GM19452 (cell line): ENCODE data around the gene PFKL.

Experiments
- ATAC-seq: cut with Tn5 transposase; IDR thresholded peaks from one replicate; pipeline ENCODE4 v1.9.1; 2021; ENCODE audit not compliant: unreplicated experiment

Gene PFKL

GRCh38 chr21:44299458-44300261 lies at the start of gene PFKL:
Gene PFKL, plus strand, starts transcription at chr21:44300053. Its CDS starts 53 bp downstream, at chr21:44300106.
- ATAC-seq: peak; percentile 58

DNA sequence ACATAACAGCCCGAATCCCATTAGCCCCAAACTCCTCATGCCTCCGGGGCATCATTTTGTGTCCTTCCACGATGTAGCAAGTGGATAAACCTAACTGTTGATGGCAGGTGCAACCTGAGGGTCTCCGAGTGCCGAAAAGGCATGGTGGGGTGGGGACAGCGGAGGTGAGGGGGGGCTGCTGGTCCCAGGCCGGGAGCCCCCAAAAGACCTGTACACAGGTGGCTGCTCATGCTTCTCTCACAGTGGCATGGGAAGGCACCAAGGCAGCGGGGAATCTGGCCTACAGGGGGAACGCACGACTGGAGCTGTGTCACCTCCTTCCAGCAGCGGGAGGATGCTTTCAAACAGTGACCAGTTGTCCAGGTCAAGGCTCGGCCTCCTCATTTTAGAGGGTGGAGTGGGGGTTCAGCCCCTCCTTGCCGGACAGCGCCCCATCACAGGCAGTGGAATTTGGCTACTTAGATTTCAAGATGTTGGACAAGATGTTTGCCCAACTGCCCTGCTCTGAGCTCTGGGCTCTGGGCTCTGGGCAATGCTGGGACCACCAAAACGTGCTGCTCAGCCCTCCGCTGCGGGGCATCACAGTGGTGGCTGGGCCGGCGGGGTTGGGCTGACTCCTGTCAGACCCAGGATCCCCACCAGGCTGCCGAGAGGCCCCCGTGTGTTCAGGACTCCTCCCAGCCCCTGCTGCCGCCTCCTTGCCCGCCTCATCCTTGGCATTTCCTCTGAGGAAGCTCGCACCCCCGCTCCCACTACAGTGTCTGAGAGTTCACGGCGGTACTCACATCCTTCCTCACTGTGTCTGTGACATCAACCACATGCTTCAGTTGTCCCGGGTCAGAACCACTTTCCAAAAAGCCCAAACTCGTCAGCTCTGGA lies 45.8 kb upstream of the PFKL start:
- no peak for ATAC-seq

GRCh38 chr21:44255511-44255981 lies 44.3 kb upstream of the PFKL start:
- ATAC-seq: no peak

DNA sequence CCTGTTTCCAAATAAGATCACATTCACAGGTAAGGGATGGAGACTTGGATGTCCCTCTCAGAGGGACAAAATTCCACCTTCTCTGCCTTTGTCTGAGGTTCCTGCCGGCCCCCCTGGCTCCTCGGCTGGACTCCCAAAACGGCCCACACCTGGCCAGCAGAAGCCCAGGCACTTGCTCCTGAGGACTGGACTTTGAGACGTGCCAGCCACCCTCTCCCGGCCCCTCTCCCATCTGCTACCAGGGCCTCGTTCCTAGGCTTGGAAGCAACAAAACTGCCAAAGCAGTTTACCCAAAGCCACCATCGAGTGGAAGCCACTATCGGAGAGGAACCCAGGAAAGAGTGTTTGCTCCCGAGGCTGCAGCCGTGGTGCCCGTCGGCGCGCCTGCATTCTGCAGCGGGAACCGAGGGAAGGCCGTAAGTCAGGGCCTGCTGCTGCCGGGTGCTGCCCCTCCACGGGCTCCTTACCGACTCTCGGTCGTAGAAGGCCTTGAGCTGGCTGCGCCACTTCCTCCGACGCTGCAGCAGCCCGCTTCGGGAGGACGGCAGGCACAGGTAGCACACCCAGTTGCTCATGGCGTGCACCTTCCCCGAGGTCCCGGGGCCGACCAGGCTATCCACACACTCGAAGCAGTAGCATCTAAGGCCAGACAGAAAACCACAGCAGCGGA lies 41.7 kb upstream of the PFKL start:
- no peak for ATAC-seq

DNA sequence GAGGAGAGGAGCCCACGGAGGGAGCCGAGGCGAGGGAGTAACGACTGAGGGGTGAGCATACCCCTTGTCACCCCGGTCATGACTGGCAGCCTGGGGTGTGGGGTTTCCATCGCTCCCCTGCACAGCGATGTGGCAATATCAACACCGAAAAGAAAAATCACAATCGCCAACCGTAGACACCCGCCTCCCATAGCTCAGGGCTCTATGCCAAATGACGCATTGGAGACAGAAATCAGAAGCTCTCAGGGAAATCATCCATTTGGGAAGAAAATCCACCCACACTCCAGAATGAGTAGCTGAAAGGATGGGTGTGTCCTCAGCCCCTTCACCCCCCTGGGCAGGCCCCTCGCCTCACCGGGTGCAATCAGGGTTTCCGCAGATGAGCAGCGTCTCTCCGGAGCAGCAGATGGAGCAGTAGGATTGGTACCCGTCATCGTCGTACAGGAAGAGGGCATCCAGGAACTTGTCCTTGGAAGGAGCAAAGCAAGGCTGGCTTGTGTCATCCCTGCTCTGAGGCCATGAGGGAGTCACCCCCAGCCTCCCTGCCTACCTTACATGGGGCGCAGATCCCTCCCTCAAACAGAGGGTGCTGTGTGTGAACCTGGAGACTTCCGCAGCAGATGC lies 40.7 kb upstream of the PFKL start:
- no peak for ATAC-seq

GRCh38 chr21:44260066-44260465 lies 39.8 kb upstream of the PFKL start:
- ATAC-seq: no peak

DNA sequence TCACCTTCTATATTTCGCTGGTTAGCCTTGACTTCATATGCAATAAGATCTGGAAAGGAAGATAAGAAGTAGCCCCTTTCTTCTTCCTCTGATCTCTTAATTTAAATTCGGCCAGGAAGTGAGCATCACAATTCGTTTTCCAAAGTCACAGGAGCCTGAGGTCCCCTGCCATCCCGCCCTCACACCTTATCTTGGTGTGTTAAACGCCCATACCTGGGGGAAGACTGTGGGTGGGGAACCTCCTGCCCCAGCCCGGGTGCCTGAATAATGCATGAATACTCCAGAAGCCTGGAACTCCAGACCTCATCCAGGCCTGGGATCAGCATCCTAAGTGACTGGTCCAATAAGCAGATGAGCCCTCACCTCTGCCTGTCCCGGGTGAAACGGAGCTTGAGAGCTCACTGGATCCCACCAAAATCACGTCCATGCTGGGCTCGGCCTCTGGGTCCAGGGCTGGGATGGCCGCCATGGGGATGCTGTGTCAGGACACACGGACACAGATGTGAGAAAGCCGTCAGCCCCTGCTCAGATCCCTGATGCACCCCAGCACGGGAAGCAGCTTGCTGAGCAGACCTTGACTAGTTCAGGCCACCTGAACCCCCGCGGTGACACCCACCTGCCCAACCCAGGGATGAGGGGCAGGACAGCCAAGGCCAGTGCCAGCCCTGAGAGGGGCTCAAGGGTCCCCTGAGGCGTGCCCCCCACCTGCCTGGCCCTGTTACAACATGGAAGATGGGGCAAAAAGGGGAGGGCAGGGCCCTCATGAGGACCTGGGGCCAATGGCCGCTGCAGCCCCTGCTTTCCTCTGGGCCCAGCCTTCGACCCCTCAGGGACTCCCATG lies 38.8 kb upstream of the PFKL start:
- ATAC-seq: no peak

DNA sequence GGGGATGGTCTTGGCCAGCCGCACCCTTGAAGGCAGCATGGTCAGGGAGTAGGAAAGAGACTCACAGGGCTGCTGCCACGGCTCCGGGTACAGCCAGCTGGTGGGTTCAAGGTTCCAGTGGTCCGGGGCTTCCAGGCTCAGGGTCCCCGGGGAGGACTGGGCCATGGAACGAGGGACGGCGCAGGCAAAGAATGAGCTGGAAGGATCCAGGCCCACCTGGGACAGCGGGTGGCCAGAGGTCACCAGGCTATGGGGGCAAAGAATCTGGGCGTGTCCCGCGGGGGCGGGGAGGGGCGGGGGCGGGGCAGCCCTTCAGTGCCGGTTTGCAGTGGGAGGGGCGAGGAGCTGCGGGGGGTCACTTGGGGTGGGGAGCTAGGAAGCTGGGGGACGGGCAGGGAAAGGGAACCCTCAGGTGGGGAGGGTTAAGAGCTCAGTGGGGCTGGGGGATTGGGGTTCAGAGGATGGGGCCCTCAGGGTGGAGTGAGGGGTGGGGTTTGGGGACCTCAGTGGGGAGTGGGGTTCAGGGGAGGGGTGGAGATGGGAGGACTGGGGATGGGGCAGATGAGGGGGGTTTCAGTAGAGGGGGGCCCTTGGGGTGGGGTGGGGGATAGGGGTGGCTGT lies 38.1 kb upstream of the PFKL start, which contains the start of gene DNMT3L:
Gene DNMT3L (minus strand): TSS at position 223 of the 621 bp plus-strand sequence. CDS start 638 bp downstream, outside the sequence.
- no peak for ATAC-seq

DNA sequence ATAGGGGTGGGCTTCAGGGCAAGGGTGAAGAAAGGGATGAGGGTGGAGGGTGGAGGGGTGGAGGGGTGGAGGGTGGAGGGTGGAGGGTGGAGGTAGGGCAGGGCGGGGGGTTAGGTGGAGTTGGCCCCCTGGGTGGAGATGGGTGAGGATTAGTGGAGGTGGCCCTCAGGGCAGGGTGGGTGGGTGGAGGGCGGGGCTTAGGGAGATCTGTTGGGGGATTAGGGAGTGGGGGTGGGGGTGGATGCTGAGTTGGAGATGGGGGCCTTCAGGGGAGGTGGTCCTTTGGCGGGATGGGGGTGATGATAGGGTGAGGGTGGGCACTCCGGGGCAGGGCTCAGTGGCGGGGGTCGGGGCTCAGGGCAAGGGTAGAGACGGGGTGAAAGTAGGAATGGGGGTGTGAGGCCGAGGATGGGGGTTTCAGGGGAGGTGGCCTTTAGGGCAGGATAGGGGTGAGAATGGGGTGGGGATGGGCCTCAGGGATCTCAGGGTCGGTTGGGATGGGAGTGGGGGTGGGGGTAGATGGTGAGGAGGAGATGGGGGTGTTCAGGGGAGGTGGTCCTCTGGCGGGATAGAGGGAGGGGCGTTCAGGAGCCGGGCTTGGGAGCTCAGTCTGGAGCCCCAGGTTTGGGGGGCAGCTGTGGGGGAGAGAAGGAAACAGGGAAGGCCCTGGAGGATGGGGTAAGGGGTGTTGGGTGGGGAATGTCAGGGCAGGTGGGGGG lies 37.4 kb upstream of the PFKL start:
- no peak for ATAC-seq

- no peak for ATAC-seq
Observed at GRCh38 chr21:44263221-44263760, 36.6 kb upstream of the PFKL start.

GRCh38 chr21:44263768-44264167 lies 36.1 kb upstream of the PFKL start:
- ATAC-seq: no peak

- no peak for ATAC-seq
Observed at GRCh38 chr21:44265734-44266270, 34.1 kb upstream of the PFKL start.

DNA sequence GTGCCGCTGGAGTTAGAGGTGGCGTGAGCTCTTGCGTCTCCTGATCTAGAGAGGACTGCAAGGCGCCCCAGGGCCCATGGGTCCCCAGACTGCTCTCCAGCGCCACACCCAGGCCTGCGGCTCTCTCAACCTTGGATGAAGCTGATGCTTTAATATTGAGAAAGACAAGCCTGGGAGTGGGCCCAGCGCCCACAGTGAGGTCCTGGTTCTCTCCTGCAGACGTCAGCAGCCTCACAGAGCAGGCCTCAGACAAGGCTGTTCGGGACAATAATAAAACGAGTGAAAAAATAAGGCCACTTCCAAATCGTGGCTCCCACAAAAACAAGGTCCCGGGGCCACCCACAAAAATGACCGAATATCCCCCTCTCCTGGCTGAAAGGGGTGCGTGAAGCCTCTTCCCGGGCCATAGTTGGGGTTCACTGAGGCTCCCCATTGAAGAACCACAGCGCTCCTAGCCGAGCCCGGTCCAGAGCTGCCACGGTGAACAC lies 32.2 kb upstream of the PFKL start:
- ATAC-seq: no peak

GRCh38 chr21:44269090-44269489 lies 30.8 kb upstream of the PFKL start:
- no peak for ATAC-seq

DNA sequence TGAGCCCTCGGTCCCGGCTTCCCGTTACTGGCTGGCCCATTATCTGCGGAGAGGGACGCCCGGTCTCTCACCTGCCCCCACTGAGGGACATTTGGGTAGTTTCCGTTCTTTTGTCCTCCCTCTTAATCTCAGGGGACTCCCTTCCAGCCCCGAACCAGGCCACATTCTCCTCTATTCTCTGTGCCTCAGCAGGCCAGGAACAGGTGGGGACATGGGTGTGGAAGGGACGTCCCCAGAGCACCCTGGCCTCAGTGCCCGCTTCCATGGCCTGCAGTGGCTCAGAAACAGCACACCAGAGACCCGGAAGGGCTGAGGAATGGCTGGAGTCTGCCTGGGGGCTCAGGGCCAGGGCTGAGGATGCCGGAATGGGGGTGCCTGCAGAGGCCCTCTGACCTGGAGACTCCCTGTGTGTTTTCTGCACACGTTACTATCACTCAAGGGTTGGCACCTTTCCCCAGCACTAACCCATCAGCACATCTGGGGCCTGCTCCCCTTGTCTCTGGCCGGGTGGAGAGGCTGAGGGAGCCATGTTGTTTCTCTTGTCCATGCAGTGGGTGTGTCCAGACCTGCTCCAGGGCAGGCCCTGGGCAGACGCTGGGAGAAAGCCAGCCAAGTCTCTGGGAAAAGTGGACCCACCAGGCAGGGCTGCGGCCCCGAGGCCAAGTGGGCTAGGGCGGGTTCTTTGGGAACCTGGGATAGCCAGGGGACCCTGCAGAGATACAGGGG lies 28.1 kb upstream of the PFKL start:
- no peak for ATAC-seq

DNA sequence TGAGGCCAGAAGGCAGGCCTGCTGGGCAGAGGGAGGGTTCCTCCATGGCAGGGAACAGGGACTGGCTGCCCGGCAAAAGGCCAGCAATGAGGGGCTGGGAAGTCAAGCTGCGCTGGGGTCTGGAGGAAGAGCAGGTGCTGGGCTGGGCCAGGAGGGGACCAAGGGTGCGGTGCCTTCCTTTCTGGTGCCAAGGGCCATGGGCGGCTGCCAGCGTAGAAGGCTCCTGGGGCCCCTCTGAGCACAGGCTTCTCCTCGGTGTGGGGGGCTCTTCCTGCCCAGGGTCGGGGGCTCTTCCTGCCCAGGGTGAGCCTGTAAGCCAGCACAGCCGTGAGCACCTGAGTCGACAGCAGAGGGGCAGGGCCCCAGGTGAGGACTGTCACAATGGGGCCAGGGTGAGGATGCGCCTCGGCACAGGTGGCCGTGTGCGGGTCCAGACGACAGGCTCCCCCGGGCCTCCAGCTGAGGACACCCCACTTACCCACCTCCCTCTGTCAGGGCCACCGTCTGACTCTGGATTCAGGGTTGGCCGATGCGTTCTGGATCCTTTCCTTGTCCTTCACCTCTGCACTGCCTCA lies 27.5 kb upstream of the PFKL start:
- no peak for ATAC-seq

- no peak for ATAC-seq
Observed at GRCh38 chr21:44273046-44273445, 26.8 kb upstream of the PFKL start.
